Spleen (tissue), 7 donors: ENCODE measurements around the gene ORMDL2.

Experiments
- CTCF ChIP-seq, 11 experiments: fragments of 200-600 bp in 7 of 11; fragments of 450-650 bp in 4 of 11; sonication (generic) in 4 of 11; IDR thresholded peaks in 8 of 11; conservative IDR thresholded peaks in 3 of 11; 1 replicate in 7 of 11; 2 replicates in 4 of 11; pipeline versions ENCODE4 v1.4.0 to v1.8.0; 2016 to 2021; ENCODE audit warnings: antibody characterized with exemption in 11 of 11, inconsistent platforms in 4 of 11, mild to moderate bottlenecking in 1 of 11
- POLR2A ChIP-seq, 3 donors: fragments of 450-650 bp; IDR thresholded peaks; one replicate each; pipeline ENCODE4 v1.5.1; 2017; ENCODE audit warnings: antibody characterized with exemption in 3 of 3, mild to moderate bottlenecking in 1 of 3
- POLR2AphosphoS5 ChIP-seq, 3 donors: sonication (generic); formaldehyde crosslinking; IDR thresholded peaks; one replicate each; pipeline ENCODE4 v1.5.1; 2017; ENCODE audit warnings: antibody characterized with exemption in 3 of 3
- donor health status: DM: no; HTN: no; CAD: no; lungs with moderate emphysema.
- donor health status: DM: no; HTN: no; CAD: no.
- donor health status: DM: no; HTN: no; CAD: no.

- TF ChIP-seq POLR2A (IDR thresholded peaks at IDR 0.05) (no peak), CTCF (IDR thresholded peaks at IDR 0.05 in 8 of 11, conservative IDR thresholded peaks at IDR 0.05 in 3 of 11) (no peak), POLR2AphosphoS5 (IDR thresholded peaks at IDR 0.05) (no peak)
Measured at GRCh38 chr12:55829967-55830600, 12.2 kb downstream of the ORMDL2 start.
